Activated T-cell treated with anti-CD3 and anti-CD28 coated beads for 4 hours (primary cell): ENCODE results near the gene MFF.
"Not testable (repeated sequence)": the region's sequence is repeated elsewhere in the genome, so short reads cannot be mapped to it uniquely, and the experiment has no call there.

Experiments used
- DNase-seq: peaks from one replicate; pipeline ENCODE4 v3.0.0-alpha.2; 2020

The MFF gene

GRCh38 chr2:227337442-227337841 lies 12.4 kb downstream of the MFF start:
- no peak for DNase-seq

DNA sequence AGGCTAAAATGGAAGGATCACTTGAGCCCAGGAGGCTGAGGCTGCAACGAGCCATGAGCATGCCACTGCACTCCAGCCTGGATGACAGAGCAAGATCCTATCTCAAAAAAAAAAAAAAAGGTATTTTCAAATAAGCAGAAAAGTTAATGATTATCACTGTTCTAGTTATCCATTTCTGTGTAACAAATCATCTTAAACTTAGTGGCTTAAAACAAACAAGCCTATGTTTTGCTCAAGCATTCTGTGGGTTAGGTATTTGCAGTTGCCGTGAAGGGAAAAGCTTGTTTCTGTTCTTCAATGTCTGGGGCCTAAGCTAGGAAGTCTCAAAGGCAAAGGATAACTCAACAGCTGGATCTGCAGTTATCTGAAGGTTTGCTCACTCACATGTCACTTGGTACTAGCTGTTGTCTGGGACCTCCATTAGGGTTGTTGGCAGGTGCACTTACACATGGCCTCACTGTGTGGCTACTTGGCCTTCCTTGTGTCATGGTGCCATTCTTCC lies 14.1 kb downstream of the MFF start:
- DNase-seq, result no peak

DNA sequence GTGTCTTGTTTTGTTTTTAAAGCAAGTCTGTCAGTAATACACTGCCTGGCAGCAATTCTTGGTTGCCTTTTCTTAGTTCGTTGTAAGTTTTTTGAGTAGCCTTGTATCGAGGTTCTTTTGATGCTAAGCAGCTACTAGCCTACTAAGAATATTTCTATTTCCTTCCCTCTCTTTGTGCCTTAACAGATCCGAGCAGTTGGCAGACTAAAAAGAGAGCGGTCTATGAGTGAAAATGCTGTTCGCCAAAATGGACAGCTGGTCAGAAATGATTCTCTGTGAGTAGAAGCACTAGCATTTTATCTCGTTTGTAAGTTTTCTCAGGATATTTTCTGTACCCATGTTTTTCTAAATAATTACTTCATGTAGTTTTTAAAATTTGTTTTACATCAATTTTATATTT lies 15.1 kb downstream of the MFF start:
- no peak for DNase-seq

- no peak for DNase-seq
Observed at GRCh38 chr2:227341553-227341952, 16.5 kb downstream of the MFF start.

DNA sequence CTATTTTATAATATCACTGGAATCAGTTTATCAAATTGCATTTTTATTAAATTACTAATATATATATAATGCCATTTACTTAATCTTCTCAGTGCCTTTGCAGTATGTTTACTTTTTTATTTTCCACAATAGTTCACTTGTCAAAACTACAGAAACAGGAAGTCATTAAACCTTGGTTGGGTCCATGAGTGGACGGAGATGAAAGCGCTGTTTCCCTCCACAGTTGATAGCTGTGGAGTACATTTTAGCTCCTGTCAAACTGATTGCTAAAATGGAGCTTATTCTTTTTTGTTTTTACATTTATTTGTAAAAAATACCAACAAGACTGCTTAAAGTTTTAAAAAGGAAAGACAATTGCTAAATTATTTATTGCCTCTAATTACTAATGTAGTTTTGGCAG lies 19.2 kb downstream of the MFF start:
- no peak for DNase-seq

GRCh38 chr2:227347117-227347516 lies 22.1 kb downstream of the MFF start:
- no peak for DNase-seq

- no peak for DNase-seq
Observed at GRCh38 chr2:227348324-227348723, 23.3 kb downstream of the MFF start.

DNA sequence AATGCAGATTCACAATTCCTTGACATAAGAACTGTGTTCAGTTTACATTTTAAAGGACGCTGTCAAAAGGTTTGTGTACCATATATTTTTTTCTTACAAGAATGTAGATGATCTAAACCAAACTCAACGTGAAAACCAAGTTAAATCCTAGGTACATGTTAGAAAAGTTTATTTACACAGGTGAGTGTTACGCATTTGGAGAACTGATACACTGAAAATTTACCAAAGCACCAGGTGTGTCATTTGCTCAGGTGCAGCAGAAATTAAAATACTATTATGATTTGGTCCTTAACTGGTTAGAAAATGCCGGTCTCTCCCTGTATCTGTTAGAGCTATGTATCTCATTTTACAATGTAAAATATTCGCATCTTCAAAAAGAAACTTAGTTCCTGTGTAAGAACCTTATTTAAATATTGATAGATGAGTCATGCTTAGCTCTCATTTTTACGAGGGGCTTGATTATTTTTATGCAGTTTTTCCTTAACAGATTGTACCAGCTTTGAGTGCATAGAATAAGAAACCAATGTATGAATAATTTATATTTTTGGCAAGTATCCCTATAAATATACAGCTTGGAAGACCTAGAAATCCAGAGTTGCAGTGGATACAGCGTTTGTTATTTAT lies 25.1 kb downstream of the MFF start:
- DNase-seq, result no peak

- DNase-seq, result no peak
Observed at GRCh38 chr2:227351639-227352038, 26.6 kb downstream of the MFF start.

GRCh38 chr2:227360351-227360750 lies 35.3 kb downstream of the MFF start:
- no peak for DNase-seq

GRCh38 chr2:227363756-227364155 lies 38.7 kb downstream of the MFF start:
- DNase-seq, result no peak

- DNase-seq, result not testable (repeated sequence)
Observed at GRCh38 chr2:227364585-227365263, 39.7 kb downstream of the MFF start.

DNA sequence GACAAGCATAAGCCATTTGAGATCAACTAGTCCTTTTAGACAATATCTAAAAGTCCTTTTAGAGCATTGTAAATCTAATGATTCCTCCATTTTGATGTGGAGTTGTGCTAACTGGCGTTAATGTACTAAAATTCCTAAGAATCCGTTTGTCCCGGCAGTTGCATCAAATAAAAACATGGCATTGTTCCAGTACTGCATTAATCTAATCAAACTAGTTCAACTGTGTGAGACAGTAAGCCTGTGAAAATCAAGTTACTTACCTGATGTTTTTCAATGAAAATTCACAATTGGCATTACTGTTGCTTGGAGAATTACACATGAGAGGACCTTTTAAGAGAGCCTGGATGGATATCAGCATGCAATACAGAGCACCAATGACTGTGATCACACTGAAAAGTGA lies 40.8 kb downstream of the MFF start:
- DNase-seq, result no peak

GRCh38 chr2:227366769-227367426 lies 41.8 kb downstream of the MFF start:
- DNase-seq, result no peak

- no peak for DNase-seq
Observed at GRCh38 chr2:227367427-227367795, 42.4 kb downstream of the MFF start.

- no peak for DNase-seq
Observed at GRCh38 chr2:227368574-227368973, 43.5 kb downstream of the MFF start.

DNA sequence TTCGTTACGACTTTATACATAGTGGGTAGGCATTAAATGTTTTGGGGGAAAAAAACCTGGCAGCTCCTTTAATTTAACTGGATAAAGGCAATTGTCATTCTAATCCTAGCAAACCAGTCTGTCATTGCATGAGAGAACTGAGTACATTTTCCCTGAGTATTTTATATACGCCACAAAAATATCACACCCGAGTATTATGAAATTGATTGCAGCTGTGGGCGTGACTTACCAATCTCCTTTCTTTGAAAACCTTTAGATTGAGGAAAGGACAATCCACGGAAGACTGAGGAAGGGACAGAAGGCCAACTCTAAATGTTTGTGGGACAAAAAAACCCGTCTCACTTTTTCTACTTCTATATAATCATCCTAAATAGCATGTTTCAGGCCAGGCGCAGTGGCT lies 45.0 kb downstream of the MFF start:
- DNase-seq, result no peak

DNA sequence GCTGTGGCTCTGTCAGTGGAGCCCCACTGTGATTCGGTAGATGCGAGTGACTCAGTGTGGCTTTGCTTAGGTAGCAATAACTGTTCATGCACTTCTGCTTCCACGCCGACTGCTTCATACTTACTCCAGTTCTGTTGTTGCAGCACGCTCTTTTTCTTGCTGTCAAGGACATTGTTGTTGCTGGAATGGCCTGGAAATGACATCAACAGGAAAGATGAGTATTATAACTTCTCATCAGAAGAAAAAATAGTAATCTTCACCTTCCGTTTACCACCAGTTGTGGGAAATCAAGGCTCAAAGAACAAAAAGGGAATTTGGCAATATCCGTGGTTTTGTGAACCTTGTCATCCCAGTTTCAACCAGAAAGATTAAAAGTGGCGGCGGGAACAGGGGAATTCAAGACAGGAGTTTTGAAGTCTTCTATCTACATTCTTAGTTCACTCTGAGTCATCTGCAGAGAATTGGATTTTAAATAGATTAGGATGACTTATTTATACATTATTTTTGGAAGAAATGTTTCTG lies 45.8 kb downstream of the MFF start:
- DNase-seq, result no peak

GRCh38 chr2:227373389-227373788 lies 48.3 kb downstream of the MFF start:
- DNase-seq, result no peak

GRCh38 chr2:227374158-227374557 lies 49.1 kb downstream of the MFF start:
- DNase-seq, result no peak

- DNase-seq, result no peak
Observed at GRCh38 chr2:227376656-227377396, 51.8 kb downstream of the MFF start.

GRCh38 chr2:227377467-227378351 lies 52.7 kb downstream of the MFF start:
- no peak for DNase-seq
